HCEC 1CT (cell line): Measurements from ENCODE around the gene FOXD4L1.
A peak's percentile ranks its signal among the peaks of the same experiment; 100 is the strongest.
"Not testable (repeated sequence)": the region's sequence is repeated elsewhere in the genome, so short reads cannot be mapped to it uniquely, and the experiment has no call there.

Experiments used
- DNase-seq: peaks from one replicate; pipeline ENCODE4 v3.0.0-alpha.2; 2017

FOXD4L1 gene

DNA sequence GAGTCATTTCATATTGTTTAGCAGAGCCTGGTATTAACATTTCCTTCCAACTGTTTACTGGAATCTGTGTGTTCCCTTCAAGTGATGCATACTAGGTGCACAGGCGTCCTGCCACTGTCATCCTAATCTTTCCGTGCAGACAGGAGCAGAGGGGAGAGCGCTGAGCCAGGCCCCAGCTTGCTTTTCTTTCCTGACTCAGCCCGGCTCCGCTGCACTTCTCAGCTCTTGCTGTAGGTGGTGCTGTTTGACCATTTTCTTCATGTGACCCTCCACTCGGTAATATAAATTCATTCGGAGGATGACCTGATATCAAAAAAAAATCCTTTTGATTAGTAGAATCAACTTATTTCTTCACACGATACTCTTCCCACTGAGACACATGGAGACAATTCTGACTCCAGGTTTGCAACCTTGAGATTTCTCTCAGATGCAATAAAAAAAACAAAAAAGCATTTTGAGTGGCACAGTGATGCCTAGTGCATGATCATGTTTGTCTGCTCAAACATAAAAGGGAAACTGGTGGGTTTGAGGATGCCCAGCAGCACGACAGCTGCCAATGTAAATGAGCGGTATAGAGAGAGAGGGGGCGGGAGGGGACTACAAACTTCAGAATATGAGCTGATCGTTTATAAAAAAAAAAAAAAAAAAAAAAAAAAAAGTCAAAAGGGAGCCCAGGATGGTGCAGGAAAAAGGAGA is 29.0 kb downstream of the FOXD4L1 start:
- not testable (repeated sequence) for DNase-seq

DNA sequence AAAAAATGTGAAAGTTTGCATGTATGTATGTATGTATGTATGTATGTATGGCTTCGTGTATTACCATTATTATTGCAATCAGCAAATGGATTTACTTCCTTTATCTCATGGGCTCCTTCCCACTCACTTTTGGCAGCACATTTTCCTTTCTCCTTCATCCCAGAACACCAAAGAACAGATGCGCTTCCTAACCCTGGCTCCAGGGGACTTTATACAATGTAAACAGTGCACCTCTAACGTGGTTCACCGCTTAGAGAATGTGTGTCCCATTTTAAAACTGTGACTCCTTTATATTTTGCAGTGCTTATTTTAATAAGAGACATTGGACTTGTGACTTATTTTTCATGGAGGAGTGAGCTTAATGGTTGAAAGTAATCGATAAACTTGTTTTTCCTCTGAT is 29.7 kb downstream of the FOXD4L1 start:
- DNase-seq: not testable (repeated sequence)

DNA sequence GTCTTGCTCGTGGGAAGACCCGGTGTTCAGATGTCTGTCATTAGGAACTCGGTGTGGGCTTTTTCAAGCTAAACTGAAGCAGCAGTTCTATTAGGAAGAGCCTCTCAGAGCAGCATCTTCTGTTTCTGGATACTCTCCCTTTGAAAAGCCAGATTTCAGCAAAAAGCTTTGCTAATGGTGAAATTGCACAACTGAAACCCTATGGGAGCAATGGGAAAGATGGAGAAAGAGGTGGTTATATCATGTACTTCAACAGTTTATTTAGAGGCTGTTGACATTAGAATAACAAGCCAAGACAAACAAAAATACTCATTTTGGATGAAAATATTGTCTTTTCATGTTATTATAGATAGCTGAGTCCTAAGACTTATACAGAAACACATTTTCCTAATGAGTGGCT is 30.4 kb downstream of the FOXD4L1 start:
- not testable (repeated sequence) for DNase-seq

DNA sequence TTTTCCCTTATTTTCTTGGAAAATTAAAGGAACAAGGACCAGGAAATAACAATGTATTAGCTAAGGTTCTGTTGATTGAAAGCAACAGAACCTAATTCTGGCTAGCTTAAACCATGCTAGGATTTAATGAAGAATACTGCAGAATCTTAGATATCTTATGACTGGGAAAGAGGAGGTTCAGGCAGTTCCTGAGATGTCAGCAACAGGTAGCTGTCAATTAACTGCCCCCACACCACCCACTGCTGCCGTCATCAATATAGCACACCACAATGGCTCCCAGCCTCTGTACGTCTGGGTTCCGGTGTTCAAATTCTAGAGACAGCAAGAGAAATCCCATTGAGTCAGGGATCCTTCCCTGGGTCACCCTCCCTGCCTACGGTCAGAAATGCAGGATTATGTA is 34.5 kb downstream of the FOXD4L1 start:
- not testable (repeated sequence) for DNase-seq

DNA sequence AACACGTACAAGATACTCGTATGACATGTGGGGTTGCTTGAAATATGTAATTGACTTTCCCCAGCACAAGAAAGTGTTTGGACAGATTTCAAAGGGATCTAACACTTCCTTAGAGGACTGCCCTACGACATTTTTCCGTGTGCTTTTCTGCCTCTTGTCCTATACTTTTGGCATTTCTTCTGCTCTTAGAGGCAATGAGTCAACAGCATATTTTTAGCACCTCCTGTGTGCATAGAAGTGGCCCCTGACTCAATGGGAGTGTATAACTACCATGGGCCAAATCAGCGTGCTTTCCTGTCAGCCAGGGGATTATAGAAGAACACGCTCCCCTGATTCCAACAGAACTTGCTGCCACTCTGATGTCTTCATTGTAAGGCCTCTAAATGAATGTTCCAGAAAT is 38.1 kb downstream of the FOXD4L1 start:
- not testable (repeated sequence) for DNase-seq

DNA sequence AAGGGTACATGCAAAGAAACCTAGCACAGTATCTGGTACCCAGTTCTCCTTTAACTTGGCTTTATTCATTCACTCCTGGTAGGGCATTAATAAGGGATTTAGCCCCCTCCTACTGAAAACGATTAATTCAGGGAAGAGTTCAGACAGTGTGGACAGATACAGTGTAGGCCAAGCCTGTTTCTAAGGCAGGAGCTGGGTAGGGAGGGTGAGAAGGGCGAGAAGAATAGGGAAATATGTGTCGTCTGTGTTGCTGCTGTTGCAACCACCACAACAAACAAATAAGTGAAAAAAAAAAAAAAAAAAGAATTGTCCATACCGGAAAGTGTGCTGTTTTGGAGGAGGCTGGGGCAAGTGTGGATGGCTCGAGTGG is 42.4 kb downstream of the FOXD4L1 start:
- not testable (repeated sequence) for DNase-seq

DNA sequence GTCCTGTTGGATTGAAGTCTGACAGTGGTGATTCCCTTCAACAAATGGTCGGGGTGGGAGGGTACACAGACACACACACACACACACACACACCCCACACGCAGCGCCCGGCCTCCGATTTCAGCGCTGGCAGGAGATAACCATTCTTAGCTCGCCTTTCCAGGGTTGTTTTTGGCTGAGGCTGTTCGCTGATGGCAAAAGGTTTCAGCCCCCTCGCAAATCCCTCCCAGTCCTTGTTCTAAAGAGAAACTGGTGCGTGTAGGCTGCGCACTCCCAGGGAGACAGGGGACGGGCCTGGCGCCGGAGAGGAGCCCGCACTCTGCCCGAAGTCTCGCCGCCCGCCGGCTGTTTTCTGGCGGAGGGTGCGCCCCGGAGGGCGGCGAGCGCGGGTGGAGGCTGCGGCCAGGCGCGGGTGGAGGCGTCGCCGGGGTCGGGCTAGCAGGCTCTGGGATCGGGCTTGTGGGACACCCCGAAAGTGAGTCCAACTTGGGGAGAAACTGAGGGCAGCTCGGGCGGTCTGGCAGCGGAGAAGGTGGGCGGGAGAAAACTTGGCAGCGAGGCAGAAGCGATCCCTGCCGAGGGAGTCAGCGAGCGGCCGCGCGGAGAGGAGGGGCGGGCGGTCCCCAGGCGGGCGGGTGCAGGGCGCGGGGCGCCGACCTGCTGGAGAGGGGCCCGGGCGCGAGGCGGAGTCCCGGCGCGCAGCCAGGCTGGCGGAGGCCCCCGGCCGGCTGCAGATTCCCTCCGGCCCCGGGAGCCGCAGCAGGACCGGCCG is 42.9 kb downstream of the FOXD4L1 start:
- DNase-seq: peak; percentile 20

DNA sequence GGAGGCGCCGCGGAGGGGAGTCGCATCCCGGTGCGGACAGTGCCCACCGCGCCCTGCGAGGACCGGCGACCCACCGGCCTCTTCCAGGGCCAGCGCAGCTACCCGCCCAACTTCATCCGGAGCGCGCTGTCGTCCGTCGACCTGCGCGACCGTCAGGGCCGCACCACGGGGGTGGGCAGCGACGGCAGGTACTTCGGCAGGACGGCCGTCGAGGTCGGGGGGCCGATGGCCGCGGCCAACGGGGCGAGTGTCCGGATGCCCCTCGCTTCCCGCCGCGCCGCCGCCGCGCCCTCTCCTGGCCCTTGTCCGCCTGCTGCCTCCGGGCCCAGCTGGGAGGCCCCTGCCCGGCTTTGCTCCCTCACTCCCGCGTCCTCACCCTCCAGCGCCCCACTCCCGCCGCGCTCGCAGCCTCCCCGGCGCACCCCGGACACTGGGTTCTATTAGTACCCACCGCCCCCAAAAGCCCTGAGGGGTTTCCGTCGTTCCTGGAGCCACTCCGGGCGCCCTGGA is 43.6 kb downstream of the FOXD4L1 start:
- DNase-seq: peak; percentile 0

DNA sequence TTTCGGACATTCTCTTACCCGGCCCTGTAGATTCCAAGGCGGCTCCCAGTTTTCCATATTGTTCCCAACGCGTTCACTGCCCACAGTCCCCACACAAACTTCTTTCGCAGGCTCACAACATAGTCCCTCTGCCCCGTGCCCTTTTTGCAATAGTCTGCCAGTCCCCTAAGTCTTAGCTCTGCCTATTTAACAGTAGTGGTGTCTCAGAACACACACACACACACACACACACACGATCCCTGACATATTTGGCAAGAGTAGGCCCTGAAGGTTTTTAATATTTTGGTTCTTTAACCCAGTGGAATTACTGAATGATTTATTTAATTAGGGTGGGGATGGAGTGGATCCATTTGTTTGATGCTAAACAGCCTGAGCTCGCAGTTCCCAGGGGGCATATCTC is 44.1 kb downstream of the FOXD4L1 start:
- DNase-seq: peak; percentile 8
